Activated T-cell treated with anti-CD3 and anti-CD28 coated beads, Interleukin-2, amount 50 U/mL, for 4 hours (primary cell): ENCODE measurements around the gene SPATS2L. TPM values are rescaled to one million over a fixed set of nuclear protein-coding genes. Genes with fewer than 3 reads are reported as not detected.
A peak's percentile ranks its signal among the peaks of the same experiment; 100 is the strongest.

Experiments used
- ATAC-seq, 2 donors: fragments of 200-7000 bp; cut with Tn5 transposase; one replicate each; pipeline ENCODE4 v1.10.0; 2021
- DNase-seq: peaks from one replicate; pipeline ENCODE4 v3.0.0-alpha.2; 2020
- H3K27me3 Mint-ChIP-seq: one replicate; pipeline ENCODE4 v1.8.0; 2021; ENCODE audit warnings: low read depth, mixed read lengths
- H3K36me3 Mint-ChIP-seq: one replicate; pipeline ENCODE4 v1.8.0; 2022; ENCODE audit warnings: mixed read lengths; ENCODE audit not compliant: insufficient read depth
- H3K4me1 Mint-ChIP-seq: one replicate; pipeline ENCODE4 v1.8.0; 2021; ENCODE audit warnings: low read depth, mixed read lengths
- H3K4me3 Mint-ChIP-seq: one replicate; pipeline ENCODE4 v1.8.0; 2021; ENCODE audit warnings: mild to moderate bottlenecking, moderate library complexity, mixed read lengths
- H3K9me3 Mint-ChIP-seq: one replicate; pipeline ENCODE4 v1.8.0; 2021; ENCODE audit warnings: mixed read lengths
- total RNA-seq, 3 donors: library from RNA; stranded (reverse); gene quantifications; one replicate each; pipeline ENCODE4 v1.2.1, GENCODE V29; 2021

SPATS2L gene
- total RNA-seq, 3 donors from 2014 or later, result 6.6 to 9.5 (median 8.8) TPM

DNA sequence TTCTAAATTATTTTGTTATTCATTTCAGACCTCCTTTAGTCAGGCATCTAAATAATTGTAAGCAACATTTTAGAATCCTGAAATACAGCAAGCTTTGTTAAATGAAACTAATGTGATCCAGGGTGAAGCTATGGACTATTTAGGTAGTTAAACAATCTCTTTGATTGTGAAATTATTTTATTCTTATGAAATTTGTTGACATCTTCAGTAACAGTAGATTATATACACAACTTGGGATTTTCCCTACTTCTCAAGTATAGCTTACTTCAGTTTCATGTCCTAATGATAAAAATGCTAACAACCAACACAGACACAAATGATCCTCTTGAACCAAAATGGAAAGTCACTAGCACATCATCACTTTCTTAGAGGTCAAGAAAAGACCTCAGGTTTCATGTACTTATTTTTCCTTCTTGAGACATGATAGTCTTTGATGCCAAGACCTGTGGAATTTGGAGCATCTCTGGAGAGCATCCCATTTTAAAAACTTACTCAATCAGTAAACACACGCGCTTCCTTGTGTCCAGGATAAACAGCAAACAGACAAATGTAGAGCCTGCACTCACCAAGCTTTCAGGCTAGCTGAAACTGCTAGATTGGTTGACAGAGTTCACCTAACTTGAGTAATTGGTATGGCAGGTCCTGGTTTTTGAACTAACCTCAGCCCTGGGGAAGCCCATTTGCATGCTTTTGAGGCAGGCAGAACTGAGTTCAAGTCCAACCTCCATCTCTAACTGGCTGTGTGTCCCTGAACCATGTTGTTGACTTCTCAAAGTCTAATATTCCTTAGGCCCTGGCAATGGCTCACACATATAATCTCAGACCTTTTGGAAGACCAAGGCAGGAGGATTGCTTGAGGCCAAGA is 155.6 kb downstream of the SPATS2L start:
- Mint-ChIP-seq H3K27me3 (no peaks in the 10 kb centered on the region), H3K4me1 (peaks cover 34% of the 10 kb centered on the region), H3K9me3 (no peaks in the 10 kb centered on the region), H3K36me3 (no peaks in the 10 kb centered on the region), H3K4me3 (no peak overlapping the region)
- no peak for ATAC-seq
- DNase-seq, result no peak

DNA sequence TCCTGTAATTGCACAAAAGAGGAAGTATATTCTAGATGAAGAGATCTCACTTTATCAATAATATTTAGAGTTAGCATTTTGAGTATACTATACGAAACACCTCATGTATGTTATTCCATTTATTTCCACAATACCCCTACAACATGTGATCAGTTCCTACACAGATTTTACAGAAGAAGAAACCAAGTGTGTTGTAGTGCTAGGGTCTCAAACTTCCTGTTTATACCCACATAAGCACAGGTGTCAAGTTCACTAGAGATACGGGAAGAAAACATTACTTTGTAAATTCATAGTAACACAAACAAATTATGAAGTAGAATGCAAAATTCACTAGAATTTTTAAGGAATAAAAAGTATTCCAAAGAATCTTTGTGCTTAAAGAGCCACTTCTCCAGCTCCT is 157.0 kb downstream of the SPATS2L start:
- Mint-ChIP-seq H3K36me3 (no peaks in the 10 kb centered on the region), H3K4me1 (peaks cover 48% of the 10 kb centered on the region), H3K4me3 (no peak overlapping the region), H3K9me3 (no peaks in the 10 kb centered on the region), H3K27me3 (no peaks in the 10 kb centered on the region)
- ATAC-seq (no peak), DNase-seq (no peak)

GRCh38 chr2:200466425-200467418 is 160.2 kb downstream of the SPATS2L start:
- ATAC-seq, result peak; percentile 92 to 94
- Mint-ChIP-seq H3K9me3 (no peaks in the 10 kb centered on the region), H3K4me1 (peaks cover 65% of the 10 kb centered on the region), H3K36me3 (no peaks in the 10 kb centered on the region), H3K27me3 (no peaks in the 10 kb centered on the region), H3K4me3 (peak overlapping the region; percentile 73)
- DNase-seq, result peak; percentile 32

- no peaks in the 10 kb centered on the region for H3K9me3 Mint-ChIP-seq
- no peaks in the 10 kb centered on the region for H3K36me3 Mint-ChIP-seq
- ATAC-seq (no peak), DNase-seq (no peak)
- no peaks in the 10 kb centered on the region for H3K27me3 Mint-ChIP-seq
- peaks cover 62% of the 10 kb centered on the region for H3K4me1 Mint-ChIP-seq
- H3K4me3 Mint-ChIP-seq, result peak overlapping the region; percentile 73
Observed at GRCh38 chr2:200467806-200468681, 161.6 kb downstream of the SPATS2L start.

DNA sequence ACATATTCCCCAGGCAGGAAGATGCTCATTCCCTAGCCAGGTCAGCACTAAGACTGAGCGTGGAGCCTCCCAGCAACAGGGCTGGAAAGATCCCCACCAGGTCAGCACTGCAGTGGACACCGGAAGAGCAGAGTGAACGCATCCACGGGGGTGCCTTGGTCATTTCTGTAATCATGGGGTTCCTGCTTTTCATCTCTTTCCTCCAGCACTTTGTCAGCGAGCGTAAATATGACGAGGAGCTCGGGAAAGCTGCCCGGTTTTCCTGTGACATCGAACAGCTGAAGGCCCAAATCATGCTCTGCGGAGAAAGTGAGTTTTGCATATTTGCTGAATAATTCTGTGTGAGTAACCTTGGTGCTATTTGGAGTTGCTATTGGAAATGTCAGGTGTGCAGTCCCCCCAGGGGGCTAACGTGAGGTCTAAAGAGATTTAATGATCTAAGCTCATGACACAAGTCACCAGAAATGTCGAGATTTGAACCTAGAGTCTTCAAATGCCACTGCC is 163.3 kb downstream of the SPATS2L start:
- no peak overlapping the region for H3K4me3 Mint-ChIP-seq
- peaks cover 55% of the 10 kb centered on the region for H3K4me1 Mint-ChIP-seq
- no peaks in the 10 kb centered on the region for H3K27me3 Mint-ChIP-seq
- no peaks in the 10 kb centered on the region for H3K9me3 Mint-ChIP-seq
- ATAC-seq (no peak), DNase-seq (no peak)
- no peaks in the 10 kb centered on the region for H3K36me3 Mint-ChIP-seq

DNA sequence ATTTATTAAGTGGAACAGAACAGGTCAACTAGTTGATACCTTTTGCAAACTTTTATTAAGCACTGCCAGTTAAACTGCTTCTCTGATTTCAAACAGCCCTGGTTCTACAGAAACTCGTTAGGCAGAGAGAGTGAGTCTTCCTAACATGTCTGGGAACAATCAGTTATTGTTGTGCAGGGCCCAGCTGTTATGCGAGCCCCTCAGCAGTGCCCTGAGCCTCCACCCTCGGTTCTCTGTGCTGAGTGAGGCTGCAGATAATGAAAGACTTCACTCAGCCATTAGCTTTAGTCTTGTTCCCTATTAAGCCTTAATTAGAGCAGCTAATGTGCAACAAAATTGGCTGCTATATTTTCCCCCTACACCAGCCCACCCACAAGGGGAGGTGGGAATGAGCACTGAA is 163.7 kb downstream of the SPATS2L start:
- DNase-seq, result no peak
- no peak for ATAC-seq
- Mint-ChIP-seq H3K9me3 (no peaks in the 10 kb centered on the region), H3K27me3 (no peaks in the 10 kb centered on the region), H3K4me3 (no peak overlapping the region), H3K36me3 (no peaks in the 10 kb centered on the region), H3K4me1 (peaks cover 51% of the 10 kb centered on the region)

GRCh38 chr2:200471324-200471848 is 164.9 kb downstream of the SPATS2L start:
- no peak overlapping the region for H3K4me3 Mint-ChIP-seq
- no peaks in the 10 kb centered on the region for H3K9me3 Mint-ChIP-seq
- no peaks in the 10 kb centered on the region for H3K27me3 Mint-ChIP-seq
- peak; percentile 24 for DNase-seq
- peaks cover 40% of the 10 kb centered on the region for H3K4me1 Mint-ChIP-seq
- H3K36me3 Mint-ChIP-seq, result no peaks in the 10 kb centered on the region
- peak; percentile 8 to 21 for ATAC-seq

DNA sequence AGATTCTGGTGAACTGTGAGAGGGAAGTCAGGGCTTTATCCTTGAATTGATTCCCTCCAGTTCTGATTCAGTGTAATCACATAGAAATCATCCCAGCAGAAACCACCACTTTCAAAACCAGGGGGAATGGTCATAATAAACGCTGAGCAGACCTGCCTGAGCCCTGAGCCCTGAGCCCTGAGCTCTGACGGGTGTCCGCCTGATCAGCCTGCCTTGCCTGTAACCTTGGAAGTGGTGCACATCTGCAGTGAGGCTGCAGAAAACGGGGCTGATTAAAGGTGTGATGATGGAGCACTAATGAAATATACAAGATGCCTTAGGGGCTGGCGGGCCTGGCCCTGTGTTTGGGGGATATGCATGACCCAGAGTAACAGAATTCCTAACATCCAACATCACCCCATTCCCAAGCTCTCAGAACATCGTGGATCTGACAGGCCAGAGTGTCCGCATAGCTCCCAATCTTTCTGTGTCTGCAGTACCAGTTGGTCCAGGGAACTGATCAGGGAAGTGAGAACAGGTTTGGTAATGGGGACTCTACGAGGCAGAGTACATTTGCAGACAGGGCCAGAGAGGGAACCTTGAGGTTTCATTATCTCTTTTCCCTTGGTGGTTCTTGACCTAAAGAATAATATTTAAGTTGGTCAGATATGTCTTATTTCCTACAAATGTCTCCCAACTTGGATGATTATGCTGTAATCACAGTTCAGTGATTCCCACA is 165.6 kb downstream of the SPATS2L start:
- no peak for DNase-seq
- Mint-ChIP-seq H3K36me3 (no peaks in the 10 kb centered on the region), H3K4me3 (no peak overlapping the region)

GRCh38 chr2:200472853-200473464 is 166.5 kb downstream of the SPATS2L start:
- DNase-seq (no peak), ATAC-seq (no peak)
- Mint-ChIP-seq H3K4me1 (peaks cover 25% of the 10 kb centered on the region), H3K4me3 (no peak overlapping the region), H3K36me3 (no peaks in the 10 kb centered on the region), H3K9me3 (no peaks in the 10 kb centered on the region), H3K27me3 (no peaks in the 10 kb centered on the region)

More for the DNA sequence above, 165.6 kb downstream of the SPATS2L start:
- H3K9me3 Mint-ChIP-seq, result no peaks in the 10 kb centered on the region
- H3K4me1 Mint-ChIP-seq, result peaks cover 33% of the 10 kb centered on the region
- H3K27me3 Mint-ChIP-seq, result no peaks in the 10 kb centered on the region
- ATAC-seq, result no peak

GRCh38 chr2:200475795-200476194 is 169.3 kb downstream of the SPATS2L start:
- Mint-ChIP-seq H3K4me3 (no peak overlapping the region), H3K9me3 (no peaks in the 10 kb centered on the region), H3K36me3 (no peaks in the 10 kb centered on the region), H3K27me3 (no peaks in the 10 kb centered on the region), H3K4me1 (peaks cover 8% of the 10 kb centered on the region)
- DNase-seq (no peak), ATAC-seq (no peak)

- peaks cover 2% of the 10 kb centered on the region for H3K4me1 Mint-ChIP-seq
- DNase-seq (no peak), ATAC-seq (no peak)
- H3K36me3 Mint-ChIP-seq, result no peaks in the 10 kb centered on the region
- no peaks in the 10 kb centered on the region for H3K9me3 Mint-ChIP-seq
- H3K27me3 Mint-ChIP-seq, result no peaks in the 10 kb centered on the region
- no peak overlapping the region for H3K4me3 Mint-ChIP-seq
Observed at GRCh38 chr2:200476836-200477235, 170.3 kb downstream of the SPATS2L start.

DNA sequence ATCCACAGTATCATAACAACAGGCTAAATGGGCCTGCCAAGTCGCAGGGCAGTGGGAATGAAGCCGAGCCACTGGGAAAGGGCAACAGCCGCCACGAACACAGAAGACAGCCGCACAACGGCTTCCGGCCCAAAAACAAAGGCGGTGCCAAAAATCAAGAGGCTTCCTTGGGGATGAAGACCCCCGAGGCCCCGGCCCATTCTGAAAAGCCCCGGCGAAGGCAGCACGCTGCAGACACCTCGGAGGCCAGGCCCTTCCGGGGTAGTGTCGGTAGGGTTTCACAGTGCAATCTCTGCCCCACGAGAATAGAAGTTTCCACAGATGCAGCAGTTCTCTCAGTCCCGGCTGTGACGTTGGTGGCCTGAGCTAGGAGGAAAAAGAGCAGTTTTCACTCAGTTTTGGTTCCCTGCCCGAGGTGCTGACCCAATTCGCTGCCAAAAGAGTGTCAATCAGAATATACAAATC is 171.2 kb downstream of the SPATS2L start:
- Mint-ChIP-seq H3K4me3 (no peak overlapping the region), H3K27me3 (no peaks in the 10 kb centered on the region), H3K4me1 (peaks cover 2% of the 10 kb centered on the region), H3K9me3 (no peaks in the 10 kb centered on the region), H3K36me3 (no peaks in the 10 kb centered on the region)
- ATAC-seq, result no peak
- no peak for DNase-seq
